GM12865 (cell line): Measurements from ENCODE around the gene SLC44A3.

ENCODE experiments used
- DNase-seq: peaks from one replicate; pipeline ENCODE4 v3.0.0; 2010; ENCODE audit warnings: low read depth
- H3K4me3 ChIP-seq: 2 replicates; pipeline ENCODE4 v1.5.1; 2011; ENCODE audit warnings: mild to moderate bottlenecking, low read depth, low read length, control low read depth
- TF ChIP-seq, protein P1 (sequence below): IDR thresholded peaks from 2 replicates; pipeline ENCODE4 v1.5.1; 2011; ENCODE audit warnings: low read length, control low read depth, low read depth, inconsistent platforms; ENCODE audit not compliant: insufficient read depth; ENCODE audit errors: missing control alignments

Gene SLC44A3

DNA sequence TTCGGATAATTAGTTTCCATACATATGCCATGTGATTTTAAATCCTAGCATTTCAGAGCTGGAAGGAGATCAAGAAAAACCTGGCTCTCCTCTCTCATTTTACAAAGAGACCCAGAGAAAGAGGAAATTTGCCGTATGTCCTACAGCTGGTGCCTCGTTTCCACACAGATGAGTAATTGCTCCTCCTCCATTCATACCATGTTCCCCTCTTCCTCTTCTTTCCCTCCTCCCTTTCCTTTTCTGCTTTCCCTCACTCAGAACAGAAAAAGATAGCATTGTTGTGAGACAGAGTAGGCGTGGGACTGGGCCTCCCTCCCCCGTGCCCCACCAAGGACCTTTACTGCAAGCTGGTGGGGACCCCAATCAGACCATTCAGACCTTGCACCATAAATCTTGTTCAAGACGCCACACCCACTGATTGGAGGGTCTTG is 13.7 kb upstream of the SLC44A3 start:
- DNase-seq = no peak
- TF ChIP-seq, protein P1, sequence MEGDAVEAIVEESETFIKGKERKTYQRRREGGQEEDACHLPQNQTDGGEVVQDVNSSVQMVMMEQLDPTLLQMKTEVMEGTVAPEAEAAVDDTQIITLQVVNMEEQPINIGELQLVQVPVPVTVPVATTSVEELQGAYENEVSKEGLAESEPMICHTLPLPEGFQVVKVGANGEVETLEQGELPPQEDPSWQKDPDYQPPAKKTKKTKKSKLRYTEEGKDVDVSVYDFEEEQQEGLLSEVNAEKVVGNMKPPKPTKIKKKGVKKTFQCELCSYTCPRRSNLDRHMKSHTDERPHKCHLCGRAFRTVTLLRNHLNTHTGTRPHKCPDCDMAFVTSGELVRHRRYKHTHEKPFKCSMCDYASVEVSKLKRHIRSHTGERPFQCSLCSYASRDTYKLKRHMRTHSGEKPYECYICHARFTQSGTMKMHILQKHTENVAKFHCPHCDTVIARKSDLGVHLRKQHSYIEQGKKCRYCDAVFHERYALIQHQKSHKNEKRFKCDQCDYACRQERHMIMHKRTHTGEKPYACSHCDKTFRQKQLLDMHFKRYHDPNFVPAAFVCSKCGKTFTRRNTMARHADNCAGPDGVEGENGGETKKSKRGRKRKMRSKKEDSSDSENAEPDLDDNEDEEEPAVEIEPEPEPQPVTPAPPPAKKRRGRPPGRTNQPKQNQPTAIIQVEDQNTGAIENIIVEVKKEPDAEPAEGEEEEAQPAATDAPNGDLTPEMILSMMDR = no peak
- H3K4me3 ChIP-seq = no peak overlapping the region

DNA sequence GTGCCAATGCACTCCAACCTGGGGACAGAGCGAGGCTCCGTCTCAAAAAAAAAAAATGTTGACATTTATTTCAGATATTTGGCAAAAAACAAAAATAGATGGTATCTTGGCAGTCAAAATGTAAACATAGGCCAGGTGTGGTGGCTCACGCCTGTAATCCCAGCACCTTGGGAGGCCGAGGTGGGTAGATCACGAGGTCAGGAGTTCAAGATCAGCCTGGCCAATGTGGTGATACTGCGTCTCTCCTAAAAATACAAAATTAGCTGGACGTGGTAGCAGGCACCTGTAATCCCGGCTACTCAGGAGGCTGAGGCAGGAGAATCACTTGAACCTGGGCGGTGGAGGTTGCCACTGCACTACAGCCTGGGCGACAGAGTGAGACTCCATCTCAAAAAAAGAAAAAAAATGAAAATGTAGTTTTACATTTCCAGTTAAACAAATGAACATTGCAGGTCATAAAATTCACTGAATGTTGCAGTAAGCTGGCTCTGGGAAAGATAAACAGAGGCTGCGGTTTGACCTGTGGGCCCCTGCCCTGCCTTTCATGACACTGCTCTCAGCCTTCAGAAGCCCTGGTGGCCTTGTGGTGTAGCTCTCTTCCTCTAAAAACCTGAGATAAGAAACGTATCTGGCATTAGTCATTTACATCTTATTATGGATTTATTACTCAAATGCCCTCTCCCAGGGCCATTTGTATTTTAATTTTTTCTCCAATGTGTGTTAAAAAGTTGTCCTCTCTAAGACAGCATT is 12.2 kb upstream of the SLC44A3 start:
- TF ChIP-seq, protein P1 = no peak
- no peak for DNase-seq
- H3K4me3 ChIP-seq = no peak overlapping the region

DNA sequence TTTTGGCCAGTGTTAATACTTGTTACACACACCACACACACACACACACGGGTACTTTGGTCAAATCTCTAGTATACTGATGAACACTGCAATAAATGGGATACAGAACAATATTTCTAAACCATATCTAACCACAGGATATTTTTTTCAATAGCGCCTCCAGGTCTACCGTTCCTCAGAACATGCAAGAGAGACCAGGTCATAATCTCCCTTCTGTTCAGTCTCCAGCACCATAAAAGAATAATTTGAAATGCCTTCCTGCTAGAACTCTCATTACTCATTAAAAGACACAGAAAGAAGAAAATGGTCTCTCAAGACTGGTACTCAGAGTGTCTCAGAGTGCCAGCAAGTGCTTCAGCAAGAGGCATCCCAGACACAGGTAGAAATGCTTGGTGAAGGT is 11.5 kb upstream of the SLC44A3 start:
- no peak overlapping the region for H3K4me3 ChIP-seq
- no peak for DNase-seq
- TF ChIP-seq, protein P1 = no peak

DNA sequence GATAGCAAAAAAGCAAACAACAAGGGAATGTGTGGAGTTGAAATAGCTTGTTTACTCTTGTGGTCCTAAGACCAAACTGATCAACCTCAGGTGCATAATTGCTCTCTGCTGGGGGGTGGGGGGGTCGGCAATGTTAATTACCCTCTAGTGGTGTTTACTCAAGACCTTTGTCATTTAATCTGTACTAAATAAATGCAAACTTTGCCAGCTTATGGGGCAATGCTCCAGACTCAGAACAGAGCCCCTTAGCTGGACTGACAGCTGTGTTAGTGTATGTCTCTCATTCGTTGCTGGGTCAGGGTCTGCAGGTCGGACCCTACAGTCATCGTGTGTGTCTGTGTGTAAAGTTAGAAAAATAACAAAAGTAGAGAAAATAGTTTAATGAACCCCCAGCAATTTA is 7.2 kb upstream of the SLC44A3 start:
- H3K4me3 ChIP-seq = no peak overlapping the region
- TF ChIP-seq, protein P1 = no peak
- DNase-seq = no peak

GRCh38 chr1:94816030-94816429 is 4.1 kb upstream of the SLC44A3 start:
- TF ChIP-seq, protein P1 = no peak
- no peak overlapping the region for H3K4me3 ChIP-seq
- no peak for DNase-seq

GRCh38 chr1:94817712-94818111 is 2.4 kb upstream of the SLC44A3 start:
- DNase-seq = no peak
- TF ChIP-seq, protein P1 = no peak
- H3K4me3 ChIP-seq = no peak overlapping the region
